Retinal pigment epithelial cell (primary cell): ENCODE results near the gene JCAD.
"Not testable (repeated sequence)": the region's sequence is repeated elsewhere in the genome, so short reads cannot be mapped to it uniquely, and the experiment has no call there.

Experiments used
- DNase-seq: peaks from one replicate; pipeline ENCODE4 v3.0.0-alpha.2; 2010; ENCODE audit warnings: low read depth
- H3K4me3 ChIP-seq: 2 replicates; pipeline ENCODE4 v1.5.1; 2011; ENCODE audit warnings: mild to moderate bottlenecking, low read length, control low read depth, moderate library complexity
- CTCF ChIP-seq: conservative IDR thresholded peaks from 2 replicates; pipeline ENCODE4 v1.5.1; 2011; ENCODE audit warnings: low read depth, low read length, control low read depth, inconsistent platforms

The JCAD gene

DNA sequence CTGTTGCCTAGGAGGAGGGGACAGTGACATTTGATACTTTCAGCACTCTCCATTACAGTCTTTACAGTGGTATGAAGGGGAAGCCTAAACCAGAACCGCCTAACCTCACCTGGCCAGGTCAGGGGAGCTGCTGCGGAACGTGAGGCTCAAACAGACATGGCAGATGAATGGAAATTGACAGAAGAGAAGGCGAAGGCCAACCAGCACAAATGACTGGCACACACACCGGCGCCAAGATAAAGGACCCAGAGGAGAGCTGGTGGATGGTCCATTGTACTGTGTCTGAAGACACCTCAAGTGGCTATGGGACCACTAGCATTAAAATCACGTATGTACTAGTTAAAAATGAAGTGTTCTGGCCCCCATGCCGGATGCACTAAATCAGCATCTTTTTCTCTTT lies 53.0 kb downstream of the JCAD start:
- no peak overlapping the region for H3K4me3 ChIP-seq
- TF ChIP-seq CTCF, result no peak
- DNase-seq, result no peak

DNA sequence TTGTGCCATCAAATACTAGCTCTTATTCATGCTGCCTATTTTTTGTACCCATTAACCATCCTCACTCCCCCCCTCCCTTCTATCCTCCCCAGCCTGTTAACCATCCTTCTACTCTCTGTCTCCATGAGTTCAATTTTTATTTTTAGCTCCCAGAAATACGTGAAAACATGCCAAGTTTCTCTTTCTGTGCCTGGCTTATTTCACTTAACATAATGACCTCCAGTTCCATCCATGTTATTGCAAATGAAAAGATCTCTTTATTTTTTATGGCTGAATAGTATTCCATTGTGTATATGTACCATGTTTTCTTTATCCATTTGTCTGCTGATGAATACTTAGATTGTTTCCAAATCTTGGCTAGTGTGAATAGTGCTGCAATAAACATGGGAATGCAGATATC lies 54.3 kb downstream of the JCAD start:
- not testable (repeated sequence) for DNase-seq, H3K4me3 ChIP-seq

DNA sequence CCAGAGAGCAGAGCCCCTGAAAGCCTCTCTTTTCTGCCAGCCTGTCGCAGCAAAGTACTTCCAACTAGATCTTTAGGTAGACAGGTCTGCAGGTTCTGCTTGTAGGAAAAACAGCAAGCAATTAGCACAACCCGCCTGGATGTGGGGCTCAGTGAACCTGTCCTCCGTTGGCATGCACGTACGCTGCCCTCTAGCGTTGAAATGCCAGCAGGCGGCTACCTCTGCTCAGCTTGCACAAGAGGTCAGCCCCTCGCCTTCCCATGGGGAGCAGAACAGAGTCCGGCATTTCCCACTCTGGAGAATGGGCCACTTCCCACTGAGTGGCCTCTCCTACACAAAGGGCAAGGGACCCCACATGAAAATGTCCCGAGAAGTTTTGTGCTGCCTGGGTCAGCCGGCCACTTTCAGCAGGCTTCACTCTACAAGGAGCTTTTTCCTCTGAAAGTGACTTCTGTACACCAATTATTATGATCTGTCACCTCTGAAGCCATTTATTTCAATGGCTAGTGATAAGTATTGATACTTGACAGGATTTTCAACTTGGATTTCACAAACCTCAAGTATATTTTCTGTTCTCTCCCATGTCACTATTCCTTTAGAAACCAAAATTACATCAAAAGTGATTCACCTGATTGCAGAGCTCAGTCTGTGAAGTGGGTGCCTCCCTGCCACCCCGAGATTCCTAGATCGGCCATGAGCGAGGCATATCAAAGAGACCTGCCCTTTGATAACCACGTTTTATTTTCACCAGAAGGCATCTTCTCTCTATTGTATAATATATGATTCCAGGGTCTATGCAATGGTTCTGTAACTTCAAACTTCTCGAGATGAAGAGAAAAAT lies 56.7 kb downstream of the JCAD start:
- peak; percentile 35 for DNase-seq
- H3K4me3 ChIP-seq, result no peak overlapping the region
- peak; percentile 97 for TF ChIP-seq CTCF

DNA sequence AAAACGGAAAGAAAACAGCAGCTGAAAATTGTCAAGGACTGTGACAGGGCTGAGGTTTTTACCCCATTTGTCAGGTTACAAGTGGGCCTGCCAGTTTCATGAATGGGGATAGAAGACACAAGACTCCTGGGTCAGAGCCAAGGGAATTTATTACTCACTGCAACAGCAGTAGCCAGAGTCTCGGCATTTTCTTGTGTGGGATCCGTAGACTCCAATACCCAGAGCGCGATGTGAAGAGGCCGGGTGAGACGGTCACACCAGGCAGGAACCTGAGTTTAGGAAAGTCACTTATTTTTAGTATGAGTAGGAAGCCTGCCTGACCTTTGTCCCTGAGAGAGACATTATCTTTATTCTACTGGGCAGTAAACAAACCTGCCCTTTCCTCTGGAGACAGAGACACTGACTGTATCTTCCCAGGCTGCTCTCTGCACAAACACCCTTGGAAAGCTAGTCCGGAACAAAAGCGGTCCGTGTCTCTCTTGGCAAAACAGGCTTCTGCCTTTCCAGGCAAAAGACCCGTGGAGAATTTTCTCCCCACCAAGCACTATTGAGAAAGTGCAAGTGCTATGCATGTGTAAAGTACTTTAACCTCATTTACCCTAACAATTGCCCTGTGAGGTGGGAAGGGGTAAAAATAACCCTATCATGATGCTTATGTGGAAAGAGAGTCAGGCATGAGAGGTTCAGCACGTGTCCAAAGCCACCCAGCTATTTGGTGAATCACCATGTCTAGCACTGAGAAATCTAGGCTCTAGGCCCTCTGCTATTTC lies 58.4 kb downstream of the JCAD start:
- peak; percentile 41 for DNase-seq
- no peak overlapping the region for H3K4me3 ChIP-seq
- TF ChIP-seq CTCF, result no peak

- DNase-seq, result no peak
- H3K4me3 ChIP-seq, result no peak overlapping the region
- TF ChIP-seq CTCF, result peak; percentile 100
Measured at GRCh38 chr10:29998142-29998808, 61.1 kb downstream of the JCAD start.

DNA sequence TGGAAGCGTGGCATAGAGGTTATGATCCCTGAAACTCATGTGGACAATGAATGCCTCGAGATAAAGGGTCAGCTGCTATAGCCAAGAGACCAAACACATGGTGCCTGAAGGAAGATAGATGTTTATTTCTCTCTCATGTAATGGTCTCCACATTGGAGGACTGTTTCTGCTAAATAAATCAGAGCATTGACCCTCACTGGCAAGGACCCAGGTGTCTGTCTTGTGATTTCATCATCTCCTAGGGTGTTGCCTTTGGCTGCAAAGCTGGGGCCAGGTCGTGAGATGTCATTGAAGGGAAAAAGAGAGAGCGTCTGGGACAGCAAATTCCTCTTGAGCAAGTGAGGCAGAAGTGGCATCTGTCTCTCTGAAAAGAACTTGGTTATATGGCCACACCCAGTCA lies 64.6 kb downstream of the JCAD start:
- DNase-seq, result no peak
- no peak overlapping the region for H3K4me3 ChIP-seq
- TF ChIP-seq CTCF, result no peak

GRCh38 chr10:29993319-29993915 lies 66.0 kb downstream of the JCAD start:
- TF ChIP-seq CTCF, result no peak

More at GRCh38 chr10:29993319-29993915, 66.0 kb downstream of the JCAD start:
- DNase-seq, result no peak
- H3K4me3 ChIP-seq, result no peak overlapping the region
